Dedifferentiated amniotic fluid mesenchymal stem cell (primary cell): ENCODE data around the gene INO80D.
"Not testable (repeated sequence)": the region's sequence is repeated elsewhere in the genome, so short reads cannot be mapped to it uniquely, and the experiment has no call there.

ENCODE experiments used
- DNase-seq: peaks from one replicate; pipeline ENCODE4 v3.0.0-alpha.2; 2016; ENCODE audit errors: extremely low spot score

The INO80D gene

DNA sequence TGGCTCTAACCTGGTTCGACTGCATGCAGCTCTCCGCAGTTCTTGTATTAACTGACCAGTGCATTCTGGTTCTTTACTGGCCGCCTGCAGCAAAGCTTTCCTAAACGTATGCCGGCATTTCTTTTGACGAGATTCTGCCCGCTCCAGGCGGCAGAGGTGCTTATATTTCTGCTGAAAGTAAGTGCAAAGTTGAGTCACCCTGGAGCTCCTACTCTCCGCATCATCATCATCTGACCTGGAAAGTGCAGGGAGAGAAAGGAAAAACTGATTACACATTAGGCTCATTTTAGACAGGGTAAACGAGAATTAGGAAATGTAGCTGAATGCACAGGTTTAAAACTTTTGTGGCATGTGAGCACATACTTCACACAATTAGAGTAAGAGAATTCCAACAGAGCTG lies 57.9 kb downstream of the INO80D start:
- DNase-seq, result no peak

DNA sequence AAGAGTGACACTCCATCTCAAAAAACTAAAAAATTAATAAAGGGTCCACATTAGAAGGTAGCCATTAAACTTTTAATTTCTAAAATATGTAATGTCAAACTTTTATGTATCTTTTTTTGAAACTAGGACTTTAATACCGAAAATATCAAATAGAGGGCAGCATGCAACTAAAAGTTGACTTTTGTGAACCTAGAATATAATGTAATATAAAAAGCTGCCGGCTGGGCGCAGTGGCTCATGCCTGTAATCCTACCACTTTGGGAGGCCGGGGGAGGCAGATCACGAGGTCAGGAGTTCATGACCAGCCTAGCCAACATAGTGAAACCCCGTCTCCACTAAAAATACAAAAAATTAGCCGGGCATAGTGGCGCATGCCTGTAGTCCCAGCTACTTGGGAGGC lies 62.8 kb downstream of the INO80D start:
- no peak for DNase-seq

DNA sequence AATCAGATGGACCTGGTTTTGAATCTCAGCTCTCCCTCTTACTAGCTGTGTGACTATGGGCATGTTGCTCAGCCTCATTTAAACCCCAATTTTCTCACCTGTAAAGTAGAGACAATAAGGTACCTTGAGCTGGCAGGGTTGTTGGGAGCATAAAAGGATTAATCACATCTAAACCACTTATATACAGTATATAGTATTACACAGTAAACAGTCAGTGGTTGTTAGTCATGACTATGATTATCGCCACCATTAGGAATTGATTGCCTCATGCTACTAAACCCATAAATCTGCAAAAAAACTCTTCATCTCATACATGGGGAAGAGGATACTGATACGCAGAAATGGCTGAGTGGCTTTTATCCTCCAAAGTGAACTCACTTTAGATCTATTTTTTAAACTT lies 65.8 kb downstream of the INO80D start:
- DNase-seq, result no peak

DNA sequence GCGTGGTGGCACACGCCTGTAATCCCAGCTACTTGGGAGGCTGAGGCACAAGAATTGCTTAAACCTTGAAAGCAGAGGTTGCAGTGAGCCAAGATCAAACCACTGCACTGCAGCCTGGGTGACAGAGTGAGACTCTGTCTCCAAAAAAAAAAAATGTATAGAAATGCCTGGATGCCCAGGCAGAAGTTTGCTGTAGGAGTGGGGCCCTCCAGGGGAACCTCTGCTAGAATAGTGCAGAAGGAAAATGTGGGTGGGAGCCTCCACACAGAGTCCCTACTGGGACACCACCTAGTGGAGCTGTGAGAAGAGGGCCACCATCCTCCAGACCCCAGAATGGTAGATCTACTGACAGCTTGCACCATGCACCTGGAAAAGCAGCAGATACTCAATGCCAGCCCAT lies 70.2 kb downstream of the INO80D start:
- not testable (repeated sequence) for DNase-seq

DNA sequence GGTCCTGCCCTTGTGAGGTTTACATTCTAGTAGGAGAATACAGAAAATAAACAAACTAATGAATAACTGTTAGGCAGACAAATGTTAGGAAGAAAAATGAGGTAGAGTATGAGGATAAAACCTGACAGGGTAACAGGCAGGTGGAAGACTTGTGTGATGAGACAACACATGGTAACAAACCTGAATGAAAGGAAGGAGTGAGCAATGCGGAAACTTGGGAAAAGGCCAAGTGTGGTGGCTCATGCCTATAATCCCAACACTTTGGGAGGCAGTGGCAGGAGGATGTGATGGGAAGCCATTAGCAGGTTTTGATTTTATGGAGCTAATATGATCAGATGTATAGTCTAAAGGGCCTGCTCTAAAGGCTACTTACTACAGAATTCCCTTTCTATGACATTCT lies 74.2 kb downstream of the INO80D start:
- DNase-seq, result no peak

DNA sequence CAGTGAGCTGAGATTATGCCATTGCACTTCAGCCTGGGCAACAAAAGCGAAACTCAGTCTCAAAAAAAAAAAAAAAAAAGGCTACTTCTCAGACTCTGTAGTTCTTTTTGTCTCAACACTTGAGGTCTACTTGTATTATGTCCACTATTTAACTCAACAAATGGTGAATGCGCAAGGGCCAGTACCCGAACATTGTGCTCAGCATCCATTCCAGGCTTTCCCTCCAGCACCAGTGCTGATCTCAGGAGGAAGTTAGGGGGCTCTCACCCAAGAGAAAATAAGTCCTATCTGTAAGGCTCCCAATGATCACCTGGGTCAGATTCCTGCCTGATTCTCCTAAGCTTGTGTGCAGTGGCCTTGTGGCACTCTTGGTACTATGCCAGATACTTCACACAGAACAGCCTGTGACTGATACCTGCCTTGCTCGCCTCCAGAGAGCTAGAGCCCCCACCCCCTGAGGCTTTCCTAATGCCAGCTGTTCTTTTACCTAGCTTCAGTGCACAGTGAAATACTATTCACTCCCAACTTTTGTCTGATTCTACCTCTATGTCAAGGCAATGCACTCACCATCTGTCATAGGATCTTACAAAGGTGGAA lies 74.9 kb downstream of the INO80D start:
- DNase-seq, result no peak

- no peak for DNase-seq
Measured at GRCh38 chr2:206004004-206004693, 81.8 kb downstream of the INO80D start.

GRCh38 chr2:206002440-206002839 lies 83.5 kb downstream of the INO80D start:
- no peak for DNase-seq

- DNase-seq, result peak; percentile 18
Measured at GRCh38 chr2:206001912-206002311, 84.1 kb downstream of the INO80D start.

DNA sequence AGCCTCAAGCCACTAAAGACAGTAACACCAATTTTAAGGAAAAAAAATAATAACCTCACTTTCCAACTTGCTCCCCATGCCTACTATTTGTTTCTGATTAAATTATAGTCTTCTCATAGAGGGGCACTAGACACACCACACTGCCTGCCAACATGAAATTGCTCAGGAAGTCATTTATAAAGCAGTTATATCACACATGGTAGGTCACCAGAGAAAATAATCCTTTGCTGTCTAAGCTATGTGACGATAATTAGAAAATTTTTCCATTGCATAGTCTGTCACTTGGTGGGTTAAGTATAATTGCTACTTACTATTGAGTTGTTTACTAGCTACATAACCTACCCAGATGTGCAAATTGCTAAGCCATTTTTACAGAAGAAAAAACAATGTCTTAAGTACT lies 85.2 kb downstream of the INO80D start:
- DNase-seq, result no peak

GRCh38 chr2:205998583-205998982 lies 87.4 kb downstream of the INO80D start:
- no peak for DNase-seq

DNA sequence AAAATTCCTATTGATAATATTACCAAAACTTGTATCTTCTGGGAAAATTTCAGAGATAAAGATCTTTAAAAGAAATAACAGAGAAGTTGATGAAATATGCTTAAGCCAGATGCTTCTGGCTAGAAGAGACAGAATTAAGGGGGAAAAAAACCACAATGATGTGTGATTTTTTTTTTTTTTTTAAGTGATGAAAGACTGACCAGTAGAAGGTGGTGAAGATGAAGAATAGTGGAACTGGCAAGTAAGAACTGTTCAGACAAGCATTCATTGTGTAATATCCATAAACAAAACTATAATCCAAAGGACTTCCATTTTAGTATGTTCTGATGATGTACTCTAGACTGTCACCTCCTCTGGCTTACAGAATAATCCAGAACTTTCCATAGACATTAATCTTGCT lies 89.8 kb downstream of the INO80D start:
- no peak for DNase-seq

DNA sequence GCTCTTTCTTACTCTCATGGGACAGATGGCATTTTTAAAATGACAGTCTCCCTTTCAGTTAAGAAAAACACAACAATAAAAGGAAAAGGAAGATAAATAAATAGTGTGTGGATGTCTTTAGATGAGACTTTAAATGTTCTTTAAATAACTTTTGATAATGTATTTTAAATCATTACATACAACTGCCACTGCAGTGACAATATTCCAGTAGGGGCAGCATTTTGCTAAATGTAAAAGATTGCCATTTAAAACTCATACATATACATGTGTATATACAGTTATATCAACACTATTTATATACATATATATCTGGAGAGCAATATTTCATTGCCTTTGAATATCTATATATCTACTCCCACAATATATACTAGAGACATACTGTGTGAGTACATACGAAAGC lies 90.7 kb downstream of the INO80D start:
- no peak for DNase-seq

DNA sequence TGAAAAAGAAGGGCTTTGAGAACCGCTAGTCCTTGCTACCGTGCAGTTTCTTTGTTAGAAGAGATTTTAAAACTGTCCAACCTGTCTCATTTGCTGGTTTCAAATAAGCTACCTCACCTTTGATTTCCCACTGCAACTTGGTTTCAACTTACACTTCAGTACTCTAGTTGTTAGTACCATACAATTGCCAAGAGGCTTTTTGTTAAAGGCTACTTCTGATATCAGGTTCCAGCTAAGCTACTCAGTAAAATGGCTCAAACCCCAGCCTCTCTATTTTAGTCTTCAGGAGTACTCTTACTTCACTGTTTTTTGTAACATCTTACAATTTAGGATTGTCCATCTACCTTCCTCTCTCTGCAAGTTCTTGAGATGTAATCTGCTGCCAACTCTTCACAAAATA lies 91.6 kb downstream of the INO80D start:
- no peak for DNase-seq

- no peak for DNase-seq
Measured at GRCh38 chr2:205990104-205990503, 95.9 kb downstream of the INO80D start.

DNA sequence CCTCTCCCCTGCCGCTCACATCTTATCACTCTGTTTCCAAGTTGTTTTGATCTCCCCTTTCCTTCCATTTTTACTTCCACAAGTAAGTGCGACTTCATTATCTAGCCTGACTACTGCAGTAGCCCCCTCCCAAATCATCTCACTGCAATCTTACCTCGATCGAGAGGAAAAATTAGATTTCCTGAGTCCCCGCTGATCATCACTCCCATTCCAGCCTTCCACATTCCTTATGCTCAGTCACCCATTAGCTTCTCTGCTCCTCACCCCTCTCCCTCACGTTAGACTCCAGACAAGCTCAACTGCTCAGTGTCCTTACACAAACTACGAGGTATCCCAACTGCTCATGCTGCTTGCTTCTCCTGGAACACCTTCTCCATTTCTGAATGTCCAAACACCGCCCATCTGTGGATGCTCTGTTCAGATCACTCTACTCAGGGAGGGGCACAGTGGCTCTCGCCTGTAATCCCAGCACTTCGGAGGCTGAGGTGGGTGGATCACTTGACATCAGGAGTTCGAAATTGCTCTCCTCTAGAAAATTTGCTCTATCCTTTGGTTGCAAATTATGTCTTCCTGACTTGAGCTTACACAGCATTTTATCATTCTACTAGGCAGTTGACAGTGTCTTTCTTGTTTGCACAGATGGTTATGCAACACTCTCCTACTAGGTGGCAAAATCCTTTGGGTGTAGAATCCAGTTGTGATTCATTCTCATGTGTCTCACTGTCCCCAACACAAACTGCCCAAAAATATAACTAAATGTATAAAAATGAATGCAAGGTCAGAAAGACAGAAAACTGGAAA lies 96.5 kb downstream of the INO80D start:
- no peak for DNase-seq

- DNase-seq, result not testable (repeated sequence)
Measured at GRCh38 chr2:205988681-205989080, 97.3 kb downstream of the INO80D start.

- no peak for DNase-seq
Measured at GRCh38 chr2:205988274-205988673, 97.7 kb downstream of the INO80D start.

- not testable (repeated sequence) for DNase-seq
Measured at GRCh38 chr2:205986334-205986733, 99.6 kb downstream of the INO80D start.

DNA sequence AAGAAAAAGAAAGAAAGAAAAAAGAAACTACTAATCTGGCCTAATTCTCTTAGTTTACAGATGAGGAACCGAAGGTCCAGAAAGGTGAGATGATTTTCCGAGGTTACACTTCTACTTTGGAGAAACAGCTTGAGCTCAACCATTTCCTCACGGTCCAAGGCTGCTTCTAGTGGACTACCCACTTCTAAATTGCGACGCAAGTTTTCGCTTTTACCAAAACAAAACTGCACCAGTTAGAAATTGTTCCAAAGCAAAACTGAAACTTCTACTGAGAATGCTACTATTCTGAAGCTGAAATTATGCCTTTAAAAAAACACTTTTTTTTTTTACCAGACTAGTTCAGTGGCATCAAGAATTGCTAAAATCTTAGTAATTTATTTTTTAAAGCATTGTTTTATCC lies 101.6 kb downstream of the INO80D start:
- no peak for DNase-seq

DNA sequence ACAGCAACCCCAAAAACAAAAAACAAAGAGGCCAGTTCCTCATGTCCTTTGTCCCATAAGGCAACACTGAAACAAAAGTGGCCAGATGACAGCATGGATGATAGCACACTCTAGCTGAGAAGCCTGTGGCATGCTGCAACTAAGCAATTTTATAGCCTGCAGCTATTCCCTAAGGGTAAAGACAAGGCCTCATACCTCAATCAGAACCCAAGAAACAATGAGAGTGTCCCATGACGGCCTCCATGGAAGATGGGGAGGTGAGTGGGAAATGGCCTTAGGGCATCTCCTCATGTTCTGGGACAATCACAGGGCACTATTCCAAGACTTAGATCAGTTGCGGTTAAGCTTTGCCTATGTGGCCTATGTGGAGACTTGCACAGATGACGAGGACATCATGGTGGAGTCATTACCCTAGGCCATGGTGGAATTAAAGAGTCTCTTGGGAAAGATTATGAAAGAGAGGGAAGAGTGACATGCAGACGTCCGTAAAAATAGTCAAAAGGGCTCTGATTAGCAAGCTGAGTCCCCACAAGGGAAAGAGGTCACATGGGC lies 103.1 kb downstream of the INO80D start:
- DNase-seq, result no peak

DNA sequence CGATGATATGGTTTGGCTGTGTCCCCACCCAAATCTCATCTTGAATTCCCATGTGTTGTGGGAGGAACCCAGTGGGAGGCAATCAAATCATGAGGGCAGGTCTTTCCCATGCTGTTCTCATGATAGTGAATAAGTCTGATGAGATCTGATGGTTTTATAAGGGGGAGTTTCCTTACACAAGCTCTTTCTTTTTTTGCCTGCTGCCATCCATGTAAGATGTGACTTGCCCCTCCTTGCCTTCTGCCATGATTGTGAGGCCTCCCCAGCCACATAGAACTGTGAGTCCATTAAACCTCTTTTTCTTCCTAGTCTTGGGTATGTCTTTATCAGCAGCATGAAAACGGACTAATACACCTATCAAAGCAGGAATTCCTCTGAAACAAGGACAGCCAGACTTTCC lies 107.2 kb downstream of the INO80D start:
- DNase-seq, result not testable (repeated sequence)

DNA sequence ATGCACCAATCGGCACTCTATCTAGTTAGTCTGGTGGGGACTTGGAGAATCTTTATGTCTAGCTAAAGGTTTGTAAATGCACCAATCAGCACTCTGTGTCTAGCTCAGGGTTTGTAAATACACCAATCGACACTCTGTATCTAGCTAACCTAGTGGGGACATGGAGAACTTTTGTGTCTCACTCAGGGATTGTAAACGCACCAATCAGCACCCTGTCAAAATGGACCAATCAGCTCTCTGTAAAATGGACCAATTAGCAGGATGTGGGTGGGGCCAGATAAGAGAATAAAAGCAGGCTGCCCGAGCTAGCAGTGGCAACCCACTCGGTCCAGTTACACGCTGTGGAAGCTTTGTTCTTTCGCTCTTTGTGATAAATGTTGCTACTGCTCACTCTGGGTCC lies 108.3 kb downstream of the INO80D start:
- DNase-seq, result not testable (repeated sequence)
